Type B pancreatic cell (in vitro differentiated cells): ENCODE results near the gene GALR3. TPM values are rescaled to one million over a fixed set of nuclear protein-coding genes. Genes with fewer than 3 reads are reported as not detected.

Experiments
- DNase-seq: peaks from one replicate; pipeline ENCODE4 v3.0.0; 2021; ENCODE audit warnings: mixed read lengths; ENCODE audit not compliant: unreplicated experiment; ENCODE audit errors: extremely low spot score
- H3K27ac Mint-ChIP-seq: 2 replicates; pipeline ENCODE4 v1.8.0; 2021; ENCODE audit warnings: mild to moderate bottlenecking, mixed read lengths
- H3K27me3 Mint-ChIP-seq: 2 replicates; pipeline ENCODE4 v1.8.0; 2021; ENCODE audit warnings: mixed read lengths
- H3K36me3 Mint-ChIP-seq: 2 replicates; pipeline ENCODE4 v1.8.0; 2021; ENCODE audit warnings: mixed read lengths
- H3K4me1 Mint-ChIP-seq: one replicate; pipeline ENCODE4 v1.8.0; 2021; ENCODE audit warnings: mixed read lengths; ENCODE audit not compliant: unreplicated experiment
- H3K4me3 Mint-ChIP-seq: 2 replicates; pipeline ENCODE4 v1.8.0; 2021; ENCODE audit warnings: mild to moderate bottlenecking, mixed read lengths
- H3K9me3 Mint-ChIP-seq: 2 replicates; pipeline ENCODE4 v1.8.0; 2021; ENCODE audit warnings: mixed read lengths
- CTCF ChIP-seq: fragments of 200-600 bp; sonication (generic); conservative IDR thresholded peaks from 2 replicates; pipeline ENCODE4 v1.5.0; 2021; ENCODE audit warnings: antibody characterized with exemption, mild to moderate bottlenecking
- total RNA-seq: library from RNA; stranded (reverse); gene quantifications from 2 replicates; pipeline ENCODE4 v1.2.1, GENCODE V29; 2021; ENCODE audit warnings: low replicate concordance

Gene GALR3
- total RNA-seq, 1 donor from 2014 or later, result 0.34 TPM

GRCh38 chr22:37801946-37802309 is 21.3 kb upstream of the GALR3 start:
- peak overlapping the region; percentile 87 for H3K27ac Mint-ChIP-seq
- peaks cover 29% of the 10 kb centered on the region for H3K4me1 Mint-ChIP-seq
- H3K27me3 Mint-ChIP-seq, result peaks cover 3% of the 10 kb centered on the region

DNA sequence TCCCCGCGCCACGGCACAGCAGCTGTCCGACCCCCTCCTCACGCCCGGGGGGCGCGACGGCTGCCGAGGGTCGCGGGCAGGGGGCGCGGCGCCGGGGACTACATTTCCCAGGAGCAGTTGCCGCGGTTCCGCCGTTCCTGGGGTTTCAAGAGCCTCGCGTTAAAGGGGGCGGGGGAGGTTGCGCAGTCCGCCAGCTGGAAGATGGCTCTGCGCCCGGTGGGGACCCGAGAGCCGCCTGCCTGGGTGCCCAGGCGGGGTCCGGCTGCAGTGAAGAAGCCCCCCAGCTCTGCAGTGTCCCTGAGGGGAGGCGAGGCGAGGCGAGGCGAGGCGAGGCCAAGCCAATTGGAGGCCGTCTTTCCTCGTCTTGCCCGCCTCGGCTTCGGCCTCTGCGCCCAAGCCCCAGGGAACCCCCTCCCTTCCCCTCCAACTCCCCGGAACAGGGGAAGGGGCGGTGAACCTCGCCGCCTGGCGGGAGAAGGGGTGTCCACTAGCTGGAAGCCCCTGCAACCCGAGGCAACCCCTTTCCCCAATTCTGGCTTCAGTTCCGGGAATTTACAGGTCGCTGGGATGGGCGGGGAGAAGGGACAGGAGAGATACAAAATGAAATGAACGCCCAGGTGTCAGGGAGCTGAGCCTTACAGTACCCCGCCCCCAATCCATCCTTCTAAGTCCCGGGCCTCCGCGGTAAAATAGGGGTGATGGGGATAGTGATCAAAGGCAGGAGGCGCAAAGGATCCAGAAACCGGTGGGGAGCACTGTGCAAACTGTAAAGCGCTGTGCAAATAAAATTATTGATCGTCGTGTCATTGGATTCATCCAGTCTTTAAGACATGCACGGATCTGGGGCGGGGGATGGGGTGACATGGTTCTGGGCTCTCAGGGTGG is 20.6 kb upstream of the GALR3 start:
- Mint-ChIP-seq H3K27ac (peak overlapping the region; percentile 87), H3K4me1 (peaks cover 29% of the 10 kb centered on the region), H3K4me3 (peak overlapping the region; percentile 92), H3K27me3 (peaks cover 3% of the 10 kb centered on the region), H3K36me3 (no peaks in the 10 kb centered on the region), H3K9me3 (no peaks in the 10 kb centered on the region)
- no peak for DNase-seq
- TF ChIP-seq CTCF, result peak; percentile 40

More at GRCh38 chr22:37801946-37802309, 21.3 kb upstream of the GALR3 start:
- no peak for DNase-seq
- Mint-ChIP-seq H3K9me3 (no peaks in the 10 kb centered on the region), H3K36me3 (no peaks in the 10 kb centered on the region), H3K4me3 (peak overlapping the region; percentile 92)
- no peak for TF ChIP-seq CTCF

DNA sequence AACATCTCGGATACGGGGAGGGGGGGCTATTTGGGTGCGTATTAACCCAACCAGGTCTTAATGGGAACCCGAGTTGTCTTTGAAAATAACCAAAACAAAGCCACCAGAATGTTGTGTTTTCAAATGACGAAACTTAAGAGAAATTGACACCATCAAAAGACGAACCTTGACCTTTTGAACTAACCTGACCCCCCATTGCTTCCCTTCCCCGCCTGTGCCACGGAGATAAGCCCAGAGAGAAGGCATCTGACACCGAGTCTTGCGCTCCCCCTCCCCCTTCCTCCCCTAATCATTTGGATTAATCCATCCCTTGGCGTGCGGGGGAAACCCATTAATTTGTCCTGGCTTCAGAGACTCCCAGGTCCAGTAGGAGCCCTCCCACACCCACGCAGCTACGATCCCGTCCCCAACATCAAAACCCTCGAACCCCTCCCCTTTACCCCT is 20.0 kb upstream of the GALR3 start:
- peaks cover 3% of the 10 kb centered on the region for H3K27me3 Mint-ChIP-seq
- H3K4me1 Mint-ChIP-seq, result peaks cover 30% of the 10 kb centered on the region
- H3K36me3 Mint-ChIP-seq, result no peaks in the 10 kb centered on the region
- H3K27ac Mint-ChIP-seq, result peak overlapping the region; percentile 86
- no peak for TF ChIP-seq CTCF
- H3K9me3 Mint-ChIP-seq, result no peaks in the 10 kb centered on the region
- no peak for DNase-seq
- peak overlapping the region; percentile 89 for H3K4me3 Mint-ChIP-seq

DNA sequence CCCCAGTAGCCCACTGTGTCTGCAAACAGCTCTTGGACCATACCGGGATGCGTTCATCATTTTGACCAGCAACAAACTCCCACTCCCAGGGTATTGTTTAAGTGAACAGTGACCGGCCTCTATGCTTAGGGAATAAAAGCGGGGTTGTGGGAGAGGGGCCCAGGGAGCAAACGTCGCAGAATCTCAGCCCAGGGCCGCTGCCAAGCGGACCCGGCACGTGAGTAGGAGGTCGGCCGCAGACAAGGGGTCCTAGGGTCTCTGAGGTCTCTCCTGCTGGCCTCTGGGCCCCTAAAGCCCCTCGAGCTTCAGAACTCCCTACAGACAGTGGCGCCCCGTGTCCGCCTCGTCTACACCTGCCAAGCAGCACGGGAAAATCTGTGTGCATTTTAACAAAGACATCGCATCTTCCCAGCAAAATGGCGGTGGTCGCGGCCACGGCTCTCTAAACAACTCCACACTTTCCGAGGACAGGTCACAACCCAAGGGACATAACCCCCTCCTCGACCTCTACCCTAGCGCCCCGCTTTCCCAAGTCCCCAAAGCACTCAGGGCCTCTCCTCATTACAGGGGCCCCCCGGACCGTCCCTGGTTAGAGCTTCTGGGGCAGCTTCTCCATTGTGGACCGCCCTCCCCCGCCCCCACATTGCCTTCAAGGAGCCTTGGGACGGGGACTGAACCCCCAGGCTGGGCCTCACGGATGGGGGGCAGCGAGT is 19.4 kb upstream of the GALR3 start:
- Mint-ChIP-seq H3K27ac (peak overlapping the region; percentile 86), H3K27me3 (peaks cover 3% of the 10 kb centered on the region)
- DNase-seq, result no peak

More for the DNA sequence above, 19.4 kb upstream of the GALR3 start:
- no peaks in the 10 kb centered on the region for H3K9me3 Mint-ChIP-seq
- no peak for TF ChIP-seq CTCF
- no peaks in the 10 kb centered on the region for H3K36me3 Mint-ChIP-seq
- H3K4me1 Mint-ChIP-seq, result peaks cover 32% of the 10 kb centered on the region
- H3K4me3 Mint-ChIP-seq, result peak overlapping the region; percentile 89
